GM18508 (cell line): Measurements from ENCODE around the gene PRRC2B.

ENCODE experiments used
- ATAC-seq: cut with Tn5 transposase; IDR thresholded peaks from one replicate; pipeline ENCODE4 v1.9.1; 2021; ENCODE audit warnings: moderate number of reproducible peaks; ENCODE audit not compliant: insufficient read depth, unreplicated experiment

The PRRC2B gene

GRCh38 chr9:131406563-131407436, 12.9 kb downstream of the PRRC2B start:
- no peak for ATAC-seq

DNA sequence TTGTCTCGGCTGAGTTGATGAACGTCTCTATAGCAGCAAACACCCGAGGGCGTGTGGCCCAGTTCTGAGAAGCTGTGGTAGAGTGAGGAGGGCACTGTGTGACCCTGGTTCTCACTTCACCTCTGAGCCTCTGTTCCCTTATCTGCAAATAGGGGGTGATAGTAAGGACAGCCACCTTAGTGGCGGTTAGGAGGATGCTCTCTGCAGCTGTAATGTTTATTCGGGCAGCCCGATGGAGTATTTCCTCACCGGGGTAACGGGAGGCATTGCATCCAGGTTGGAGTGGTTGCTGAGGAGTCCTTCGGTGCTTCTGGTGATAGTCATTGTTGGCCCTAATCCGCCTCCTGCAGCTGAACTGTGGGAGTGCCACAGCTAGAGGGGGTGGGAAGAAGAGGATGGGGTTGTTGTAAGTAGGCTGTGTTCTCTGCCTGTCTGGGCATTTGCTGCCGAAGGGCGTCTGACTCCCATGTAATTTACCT, 13.9 kb downstream of the PRRC2B start:
- no peak for ATAC-seq

DNA sequence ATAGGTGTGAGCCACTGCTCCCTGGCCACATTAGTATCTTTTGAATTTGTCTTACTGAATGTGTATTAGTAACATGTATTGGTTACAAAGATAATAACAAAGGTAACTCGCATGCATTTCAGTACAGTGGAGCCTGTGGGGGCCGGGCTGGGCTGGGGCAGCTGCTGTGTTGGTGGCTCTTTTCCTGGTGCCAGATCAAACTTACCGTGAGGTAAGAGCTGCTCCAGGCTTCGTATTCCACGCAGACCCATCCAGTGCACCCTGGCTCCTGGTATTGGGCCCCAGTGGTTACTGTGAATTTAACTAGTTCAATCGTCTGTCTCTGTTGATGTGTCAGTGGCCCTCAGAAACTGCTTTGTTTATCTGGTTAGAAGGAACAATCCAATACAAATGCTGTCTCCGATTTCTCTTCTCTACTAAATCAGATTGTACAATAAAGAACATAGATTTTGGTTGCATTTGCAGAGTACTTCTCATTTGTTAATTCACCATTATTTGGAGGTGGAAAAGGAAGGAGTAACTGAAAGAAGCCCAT, 15.6 kb downstream of the PRRC2B start:
- ATAC-seq = no peak

- ATAC-seq = no peak
Observed at GRCh38 chr9:131410044-131410491, 16.2 kb downstream of the PRRC2B start.

DNA sequence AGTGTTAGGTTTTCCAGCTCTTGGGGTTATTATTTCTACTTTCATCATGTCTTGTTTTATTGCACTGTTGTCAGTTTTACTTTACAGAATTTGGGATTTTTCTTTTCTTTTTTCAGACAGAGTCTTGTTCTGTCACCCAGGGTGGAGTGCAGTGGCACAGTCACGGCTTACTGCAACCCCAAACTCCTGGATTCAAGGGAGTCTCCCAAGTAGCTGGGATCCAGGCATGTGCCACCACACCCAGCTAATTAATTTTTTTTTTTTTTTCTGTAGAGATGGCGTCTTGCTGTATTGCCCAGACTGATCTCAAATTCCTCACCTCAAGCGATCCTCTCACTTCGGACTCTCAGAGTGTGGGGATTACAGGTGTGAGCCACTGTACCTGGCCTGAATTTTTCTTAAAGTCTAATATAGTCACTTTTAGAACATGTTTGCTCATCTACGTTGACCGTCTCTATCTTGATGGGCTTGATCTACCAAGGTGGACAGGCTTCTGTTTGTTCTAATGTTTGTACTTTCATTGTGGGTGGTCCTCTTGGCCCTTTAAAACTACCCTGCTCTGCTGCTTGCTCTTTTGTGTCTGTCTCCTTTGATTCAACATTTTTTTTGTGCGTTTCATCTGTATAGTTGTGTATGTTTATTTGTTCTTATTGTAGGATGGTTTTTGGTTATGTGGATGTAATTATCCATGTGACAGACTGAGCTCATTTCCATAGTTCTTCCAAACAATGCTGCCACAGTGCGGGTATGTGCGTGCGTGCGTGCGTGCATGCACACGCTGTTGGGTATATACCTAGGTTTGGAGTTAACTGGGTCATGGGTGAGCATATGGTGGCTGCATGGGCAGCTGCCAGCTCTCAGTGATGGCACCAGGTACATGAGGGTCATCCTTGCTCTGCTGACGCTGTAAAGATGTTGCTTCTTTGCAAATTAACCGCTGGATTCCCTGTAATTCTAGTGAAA, 18.1 kb downstream of the PRRC2B start:
- ATAC-seq = no peak

DNA sequence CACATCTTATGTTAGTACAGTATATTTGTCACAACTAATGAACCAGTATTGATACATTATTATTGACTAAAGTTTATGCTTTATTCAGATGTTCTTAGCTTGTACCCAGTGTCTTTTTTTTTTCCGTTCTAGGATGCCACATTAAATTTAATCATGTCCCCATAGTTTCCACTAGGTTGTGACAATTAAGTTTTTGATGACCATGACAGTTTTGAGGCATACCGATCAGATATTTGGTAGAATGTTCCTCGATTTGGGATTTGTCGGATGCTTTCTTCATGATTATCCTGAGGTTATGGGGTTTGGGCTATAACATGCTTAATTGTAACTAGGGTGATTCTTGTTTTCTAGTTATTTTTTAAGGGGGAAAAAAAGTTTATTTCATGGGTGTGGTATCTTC, 22.6 kb downstream of the PRRC2B start:
- no peak for ATAC-seq

- ATAC-seq = no peak
Observed at GRCh38 chr9:131417264-131418142, 23.6 kb downstream of the PRRC2B start.

- ATAC-seq = no peak
Observed at GRCh38 chr9:131418143-131419025, 24.5 kb downstream of the PRRC2B start.

DNA sequence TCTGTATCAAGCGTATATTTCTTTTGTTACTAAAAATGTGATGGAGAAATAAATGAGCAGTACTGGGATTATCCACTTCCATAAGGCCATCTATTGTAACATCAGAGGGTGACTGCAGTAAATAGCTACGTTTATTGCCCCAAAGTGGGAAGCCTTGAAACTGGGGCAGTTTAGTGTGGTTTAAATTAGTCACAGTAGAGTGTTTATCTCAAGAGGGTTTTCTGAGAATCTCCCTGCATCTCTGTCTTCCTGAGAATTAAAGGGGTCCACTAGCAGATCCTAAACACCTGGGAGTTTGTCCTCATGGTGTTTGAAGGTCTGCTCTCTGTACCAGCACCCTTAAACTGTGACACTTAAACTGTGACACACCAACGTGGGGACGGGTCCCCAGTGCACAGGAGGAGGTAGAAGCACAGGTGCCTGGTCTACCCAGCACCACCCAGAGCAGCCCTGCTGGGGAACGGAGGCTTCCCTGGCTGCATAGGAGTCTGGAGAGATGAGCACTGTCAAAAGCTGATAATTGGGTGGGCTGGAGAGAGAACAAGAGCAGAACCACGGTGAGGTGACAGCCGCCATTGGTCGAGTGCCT, 25.2 kb downstream of the PRRC2B start:
- ATAC-seq = no peak

DNA sequence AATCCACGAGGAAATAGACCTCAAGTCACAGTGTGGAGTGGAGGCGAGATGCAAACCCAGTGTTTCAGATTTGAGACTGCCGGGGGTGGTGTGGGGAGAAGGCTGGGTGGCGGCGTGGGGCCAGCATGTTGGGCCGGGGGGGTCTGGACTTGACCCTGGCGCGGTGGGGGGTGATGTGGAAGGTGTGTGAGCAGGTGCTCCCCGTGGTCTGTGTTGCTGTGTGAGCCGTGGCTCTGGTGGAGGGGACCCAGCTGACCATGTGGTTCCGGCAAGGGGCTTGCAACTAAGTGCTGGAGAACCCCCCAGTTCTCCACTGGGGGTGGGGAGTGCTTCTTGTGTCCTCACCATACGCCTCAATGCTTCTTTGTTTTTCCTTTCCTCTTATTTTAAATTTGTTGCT, 25.8 kb downstream of the PRRC2B start:
- ATAC-seq = no peak

GRCh38 chr9:131420980-131421624, 27.2 kb downstream of the PRRC2B start:
- no peak for ATAC-seq

- no peak for ATAC-seq
Observed at GRCh38 chr9:131421691-131422090, 27.8 kb downstream of the PRRC2B start.

DNA sequence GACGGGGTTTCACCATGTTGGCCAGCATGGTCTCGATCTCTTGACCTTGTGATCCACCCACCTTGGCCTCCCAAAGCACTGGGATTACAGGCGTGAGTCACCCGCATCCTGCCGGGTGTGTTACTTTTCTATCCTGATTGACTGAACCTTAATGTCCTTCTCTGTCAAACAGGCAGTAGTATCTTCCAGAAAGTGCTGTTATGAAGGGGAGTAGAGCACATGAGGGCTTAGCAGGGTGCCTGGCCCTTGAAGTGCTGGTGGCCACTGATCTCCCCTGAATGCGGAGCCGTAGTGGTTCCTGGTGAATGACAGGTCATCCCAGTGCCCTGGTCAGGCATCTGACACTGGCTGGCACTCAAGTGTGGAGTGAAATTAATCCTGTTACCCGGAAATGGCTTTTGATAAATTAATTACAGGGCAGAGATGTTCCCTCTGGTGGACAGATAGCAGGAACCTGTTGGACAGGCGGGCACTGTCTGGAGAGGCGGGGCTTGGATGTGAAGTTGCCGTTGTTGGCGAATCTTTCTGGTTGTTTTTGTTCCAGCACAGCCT, 28.4 kb downstream of the PRRC2B start:
- no peak for ATAC-seq

DNA sequence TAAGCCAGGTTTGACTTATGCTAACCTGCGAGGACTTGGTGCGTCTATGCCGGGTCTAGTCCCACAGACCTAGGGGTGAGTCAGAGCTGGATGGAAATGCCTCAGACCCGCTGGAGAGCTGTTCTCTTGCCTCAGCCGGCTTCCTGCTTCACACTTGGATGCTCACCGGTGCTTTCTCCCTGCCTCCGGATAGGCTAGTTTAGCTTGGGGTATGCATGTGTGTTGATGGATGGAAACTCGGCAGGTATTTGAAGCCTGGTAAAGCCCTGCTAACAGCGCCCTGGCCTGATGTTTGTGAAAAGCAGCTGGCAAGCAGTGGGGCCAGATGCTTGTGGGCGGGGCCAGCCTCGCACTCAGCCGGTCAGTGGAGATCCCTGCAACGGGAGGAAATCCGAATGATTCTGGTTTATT, 29.3 kb downstream of the PRRC2B start:
- ATAC-seq = no peak

DNA sequence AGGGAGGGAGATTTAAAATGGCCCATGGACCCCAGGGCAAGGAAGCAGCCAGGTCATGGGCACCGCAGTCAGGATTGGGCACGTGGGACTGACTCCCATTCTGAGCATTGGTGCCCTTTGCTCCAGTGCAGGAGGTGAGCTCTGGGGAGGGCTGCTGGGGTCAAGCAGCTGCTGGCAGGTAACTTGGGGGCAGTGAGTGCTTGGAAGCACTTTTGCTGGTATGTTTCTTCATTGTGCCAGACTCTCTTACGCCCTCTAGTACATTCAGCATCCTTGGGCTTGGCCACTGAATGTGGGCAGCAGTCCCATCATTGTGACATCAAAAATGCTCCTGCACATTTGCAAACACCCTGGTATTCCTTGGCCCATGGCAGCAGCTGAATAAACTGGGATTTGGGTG, 32.7 kb downstream of the PRRC2B start:
- no peak for ATAC-seq

- ATAC-seq = no peak
Observed at GRCh38 chr9:131429121-131430012, 35.5 kb downstream of the PRRC2B start.

DNA sequence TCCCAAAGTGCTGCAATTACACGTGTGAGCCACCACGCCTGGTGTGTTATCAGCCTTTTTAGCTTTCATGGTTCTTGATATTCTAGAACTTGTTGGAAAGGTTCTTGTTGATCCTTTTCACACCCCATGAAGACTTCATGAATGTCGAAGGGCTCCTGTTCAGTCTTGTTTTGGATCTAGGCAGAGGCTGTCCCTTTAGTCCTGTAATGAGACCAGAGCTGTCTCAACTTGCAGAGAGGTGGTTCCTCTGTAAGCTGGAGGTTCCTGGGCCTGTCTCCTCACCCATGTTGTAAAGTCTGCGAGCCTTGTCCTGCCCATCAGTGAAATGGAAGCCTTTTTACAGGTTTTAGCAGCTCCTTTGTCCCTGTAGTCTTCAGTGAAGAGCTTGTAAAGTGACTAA, 38.2 kb downstream of the PRRC2B start:
- no peak for ATAC-seq
